GM18907 (cell line): ENCODE results near the gene KLF16.

ENCODE experiments used
- ATAC-seq: cut with Tn5 transposase; IDR thresholded peaks from one replicate; pipeline ENCODE4 v1.9.1; 2021; ENCODE audit warnings: mild to moderate bottlenecking, moderate library complexity; ENCODE audit not compliant: unreplicated experiment

The KLF16 gene

DNA sequence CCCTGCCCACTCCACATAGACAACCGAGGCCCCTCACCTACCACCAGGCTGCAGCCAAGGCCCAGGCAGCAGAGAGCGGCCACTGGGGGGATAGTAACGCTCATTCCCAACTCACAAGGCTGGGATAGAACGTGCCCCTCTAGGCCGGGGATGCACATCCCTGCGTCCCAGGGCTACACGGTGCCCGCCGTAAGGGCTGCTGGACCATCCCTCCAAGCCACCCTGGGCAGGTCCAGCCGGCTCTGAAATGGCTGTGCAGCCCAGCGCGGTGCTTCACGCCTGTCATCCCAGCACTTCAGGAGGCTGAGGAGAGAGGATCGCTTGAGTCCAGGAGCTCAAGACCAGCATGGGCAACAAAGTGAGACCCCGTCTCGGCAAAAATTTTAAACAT lies 18.3 kb downstream of the KLF16 start:
- no peak for ATAC-seq

DNA sequence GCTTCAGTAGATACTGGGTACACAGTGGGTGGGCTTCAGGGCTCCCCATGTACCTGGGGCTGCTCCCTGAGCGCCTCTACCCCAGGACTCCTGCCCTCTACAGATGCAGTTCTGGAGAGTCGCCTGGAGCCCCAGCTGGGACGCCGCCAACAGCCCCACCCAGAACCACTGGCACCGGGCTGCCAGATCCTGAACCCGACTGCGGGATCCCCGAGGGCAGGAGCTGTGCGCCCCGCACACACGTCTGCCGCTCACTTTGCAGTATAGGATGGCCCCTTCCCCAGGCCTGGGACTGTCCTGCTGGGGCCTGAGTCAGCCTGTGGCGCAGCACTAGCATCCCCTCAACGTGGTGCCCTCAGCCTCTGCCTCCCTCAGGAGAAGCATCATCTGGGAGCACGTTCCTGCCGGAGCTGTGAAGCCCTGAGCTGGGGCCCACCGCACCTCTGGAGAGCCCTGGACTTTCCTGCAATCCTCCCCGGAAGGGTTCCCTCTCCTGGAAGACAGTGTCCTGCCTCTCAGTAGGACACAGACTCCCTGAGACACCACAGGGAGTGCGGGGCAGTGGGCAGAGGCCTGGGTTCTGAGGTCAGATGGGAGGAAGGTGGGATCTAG lies 18.8 kb downstream of the KLF16 start:
- ATAC-seq = no peak

GRCh38 chr19:1843646-1844394 lies 19.6 kb downstream of the KLF16 start:
- no peak for ATAC-seq

- no peak for ATAC-seq
These were observed 20.3 kb downstream of the KLF16 start for GRCh38 chr19:1843116-1843515.

GRCh38 chr19:1841209-1841924 lies 22.0 kb downstream of the KLF16 start:
- no peak for ATAC-seq

GRCh38 chr19:1840541-1841115 lies 22.8 kb downstream of the KLF16 start:
- no peak for ATAC-seq

DNA sequence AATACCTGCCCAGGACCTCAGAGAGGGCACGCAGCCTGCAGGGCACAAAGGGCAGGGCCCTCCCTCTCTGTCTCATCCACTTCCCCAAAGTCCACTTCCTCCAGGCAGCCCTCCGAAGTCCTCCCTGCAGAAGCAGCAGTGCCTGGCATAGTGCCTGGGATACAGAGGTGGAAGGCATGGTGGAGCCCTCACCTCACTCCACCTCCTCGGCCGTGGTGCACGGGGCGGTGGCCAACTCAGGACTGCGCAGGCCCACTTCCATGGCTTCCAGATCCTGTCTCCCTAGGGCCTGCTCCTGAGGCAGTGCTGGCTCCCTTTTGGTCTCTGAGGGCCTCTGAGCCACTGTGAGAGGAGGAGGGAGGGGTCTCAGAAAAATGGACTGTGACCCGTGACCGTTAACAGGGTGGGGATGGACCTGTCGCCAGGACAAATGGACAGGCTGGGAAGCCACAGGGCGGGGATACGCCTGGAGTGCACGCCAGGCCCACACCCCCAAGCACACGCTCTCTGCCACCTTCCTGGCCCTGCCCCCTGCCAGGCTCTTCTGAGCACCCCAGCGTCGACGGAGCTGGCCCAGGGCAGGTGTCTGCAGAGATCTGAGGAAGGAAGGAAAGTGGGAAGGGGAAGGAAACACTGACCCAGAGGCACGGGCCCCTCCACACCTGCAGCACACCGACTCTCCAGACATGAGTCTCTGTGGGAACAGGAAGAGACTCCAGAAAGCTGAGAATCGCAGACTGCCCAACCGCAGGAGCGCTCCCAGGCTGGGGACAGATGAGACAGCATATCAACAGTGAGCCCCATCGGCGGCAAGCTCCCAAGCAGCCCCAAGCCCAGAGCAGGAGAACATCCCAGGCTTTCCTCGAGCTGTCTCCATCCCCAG lies 23.5 kb downstream of the KLF16 start:
- ATAC-seq = no peak

DNA sequence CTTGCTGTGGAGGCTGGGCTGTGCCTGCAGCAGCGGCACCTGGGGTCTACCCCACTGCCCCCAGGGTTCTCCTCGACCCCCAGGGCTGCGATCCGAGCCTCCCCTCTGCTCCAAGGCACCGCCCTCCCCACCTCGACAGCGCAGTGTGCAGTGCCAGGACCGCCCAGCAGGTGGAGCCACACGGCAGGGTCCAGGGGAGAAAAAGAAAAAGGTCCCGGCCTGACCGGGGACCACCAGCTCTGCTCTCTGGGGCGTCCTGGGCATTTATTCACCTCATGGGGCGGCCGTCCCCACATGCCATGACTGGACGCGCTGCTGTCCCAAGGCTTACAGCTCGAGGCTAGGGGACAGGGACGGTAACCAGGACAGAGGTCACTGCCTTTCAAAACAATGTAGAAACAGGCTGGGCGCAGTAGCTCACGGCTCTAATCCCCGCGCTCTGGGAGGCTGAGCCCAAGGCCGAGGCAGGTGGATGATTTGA lies 25.7 kb downstream of the KLF16 start:
- ATAC-seq = no peak

- no peak for ATAC-seq
These were observed 26.2 kb downstream of the KLF16 start for GRCh38 chr19:1837222-1837565.

- no peak for ATAC-seq
These were observed 26.7 kb downstream of the KLF16 start for GRCh38 chr19:1836458-1837221.

- no peak for ATAC-seq
These were observed 29.8 kb downstream of the KLF16 start for GRCh38 chr19:1833540-1833939.

DNA sequence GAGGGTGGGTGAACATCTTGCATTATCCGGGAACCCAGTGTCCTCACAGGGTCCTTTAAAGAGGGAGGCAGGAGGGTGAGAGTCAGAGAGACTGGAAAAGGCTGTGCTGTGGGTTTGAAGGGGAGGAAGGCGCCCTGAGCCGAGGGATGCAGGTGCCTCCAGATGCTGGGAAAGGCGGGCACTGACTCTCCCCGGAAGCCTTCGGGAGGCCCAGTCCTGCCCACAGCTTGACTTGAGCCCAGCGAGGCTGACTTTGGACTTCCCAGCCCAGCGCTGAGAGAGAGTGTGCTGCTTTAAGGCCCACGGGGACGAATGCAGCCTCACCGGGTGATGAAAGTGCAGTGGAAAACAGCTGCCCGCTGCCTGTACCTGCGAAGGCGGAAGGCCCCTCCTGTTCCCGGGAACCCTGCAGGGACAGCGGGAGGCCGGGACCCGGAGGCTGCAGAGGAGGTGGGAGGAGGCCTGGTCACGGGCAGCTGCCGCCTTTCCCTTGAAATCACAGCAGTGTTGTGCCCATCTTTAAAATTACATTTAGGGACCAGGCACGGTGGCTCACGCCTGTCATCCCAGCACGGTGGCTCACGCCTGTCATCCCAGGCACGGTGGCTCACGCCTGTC lies 31.2 kb downstream of the KLF16 start:
- no peak for ATAC-seq

DNA sequence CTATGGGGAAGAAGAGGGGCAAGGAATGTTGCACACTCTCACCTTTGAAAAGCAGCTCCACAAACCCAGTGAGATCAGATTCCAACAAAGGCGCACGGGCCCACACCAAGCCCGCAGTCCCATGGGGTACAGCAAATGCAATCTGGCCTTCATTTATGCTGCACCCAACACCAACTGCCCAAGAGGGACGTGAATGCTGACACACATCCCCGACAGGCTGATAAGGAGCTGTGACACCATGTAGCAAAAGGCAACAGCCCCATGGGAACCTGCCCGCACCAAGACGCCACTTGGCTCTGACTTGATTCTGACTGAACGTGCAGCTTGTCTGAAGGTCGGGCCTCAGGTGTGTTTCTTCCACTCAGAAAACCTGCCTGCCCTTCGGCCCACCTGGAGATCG lies 32.4 kb downstream of the KLF16 start:
- no peak for ATAC-seq

DNA sequence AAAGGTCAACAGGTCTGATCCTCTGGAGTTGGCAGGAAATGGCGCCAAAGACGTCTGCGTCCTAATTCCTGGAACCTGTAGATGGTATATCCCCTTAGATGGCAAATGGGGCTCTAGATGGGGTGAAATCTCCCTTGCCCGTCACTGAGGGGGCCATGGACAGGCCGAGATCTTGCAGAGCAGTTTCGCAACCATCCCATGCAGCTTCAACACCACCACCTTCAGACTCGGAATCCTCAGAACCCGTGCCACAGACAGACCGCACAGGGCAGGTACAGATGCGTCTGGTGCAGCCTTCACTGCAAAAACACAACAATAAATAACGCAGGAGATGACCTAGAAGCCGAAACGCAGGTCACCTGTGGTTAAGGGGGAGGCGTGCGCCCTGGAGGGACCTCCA lies 32.8 kb downstream of the KLF16 start:
- ATAC-seq = no peak

DNA sequence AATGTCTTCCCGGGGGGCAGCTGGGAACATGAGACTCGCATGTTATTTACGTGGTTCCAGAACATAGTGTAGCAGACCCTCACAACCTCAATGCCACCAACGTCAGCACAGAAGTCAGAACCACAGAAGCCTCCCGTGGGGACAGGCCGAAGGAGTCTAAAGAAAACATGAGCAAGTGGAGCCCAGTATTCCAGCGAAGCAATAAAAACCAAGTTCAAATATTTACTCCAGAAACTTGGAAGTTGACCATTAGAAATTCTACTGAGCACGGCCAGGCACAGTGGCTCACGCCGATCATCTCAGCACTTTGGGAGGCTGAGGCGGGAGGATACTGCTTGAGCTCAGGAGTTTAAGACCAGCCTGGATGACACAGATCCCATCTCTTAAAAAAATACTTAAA lies 33.4 kb downstream of the KLF16 start:
- no peak for ATAC-seq

GRCh38 chr19:1828279-1829238 lies 34.8 kb downstream of the KLF16 start:
- ATAC-seq = no peak

GRCh38 chr19:1827566-1828278 lies 35.7 kb downstream of the KLF16 start:
- no peak for ATAC-seq
